Measurements from ENCODE around the gene HOXB2. TPM values are rescaled to one million over a fixed set of nuclear protein-coding genes. Genes with fewer than 3 reads are reported as not detected.

Gene HOXB2
- total and polyA plus RNA-seq, 2 experiments from 2014 or later = not detected

GRCh38 chr17:48556229-48556575, 11.3 kb upstream of the HOXB2 start:
- DNase-seq (ENCODE audit: low spot score) = no peak
- Histone ChIP-seq H3K4me3 (no peak overlapping the region), H3K27ac (ENCODE audit: low read depth) (no peak overlapping the region), H3K4me2 (no peak overlapping the region), H3F3A (replicated peaks; ENCODE audit: low read depth) (peaks cover 47% of the 10 kb centered on the region), H3K36me3 (ENCODE audit: insufficient read depth) (no peaks in the 10 kb centered on the region), H2AFZ (no peak overlapping the region), H3K79me2 (replicated peaks; ENCODE audit: insufficient read depth) (no peaks in the 10 kb centered on the region), H4K20me1 (replicated peaks; ENCODE audit: insufficient read depth) (peaks cover 54% of the 10 kb centered on the region), H3K4me1 (ENCODE audit: insufficient read depth) (peaks cover 54% of the 10 kb centered on the region), H3K27me3 (ENCODE audit: insufficient read depth) (peaks cover 100% of the 10 kb centered on the region), H3K9me2 (ENCODE audit: insufficient read depth) (no peaks in the 10 kb centered on the region)
- Mint-ChIP-seq H3K9me3 (no peaks in the 10 kb centered on the region; the same call in 1 of the 3 replicates), H3K27me3 (ENCODE audit: insufficient read depth, low read depth, poor library complexity) (peaks cover 99% of the 10 kb centered on the region), H3K4me1 (peaks cover 28% of the 10 kb centered on the region), H3K4me3 (no peak overlapping the region), H3K36me3 (ENCODE audit: low read depth) (no peaks in the 10 kb centered on the region), H3K27ac (no peak overlapping the region)
- no peak for TF ChIP-seq REST (IDR thresholded peaks at IDR 0.05; ENCODE audit: unreplicated experiment)
- TF ChIP-seq, protein P1, sequence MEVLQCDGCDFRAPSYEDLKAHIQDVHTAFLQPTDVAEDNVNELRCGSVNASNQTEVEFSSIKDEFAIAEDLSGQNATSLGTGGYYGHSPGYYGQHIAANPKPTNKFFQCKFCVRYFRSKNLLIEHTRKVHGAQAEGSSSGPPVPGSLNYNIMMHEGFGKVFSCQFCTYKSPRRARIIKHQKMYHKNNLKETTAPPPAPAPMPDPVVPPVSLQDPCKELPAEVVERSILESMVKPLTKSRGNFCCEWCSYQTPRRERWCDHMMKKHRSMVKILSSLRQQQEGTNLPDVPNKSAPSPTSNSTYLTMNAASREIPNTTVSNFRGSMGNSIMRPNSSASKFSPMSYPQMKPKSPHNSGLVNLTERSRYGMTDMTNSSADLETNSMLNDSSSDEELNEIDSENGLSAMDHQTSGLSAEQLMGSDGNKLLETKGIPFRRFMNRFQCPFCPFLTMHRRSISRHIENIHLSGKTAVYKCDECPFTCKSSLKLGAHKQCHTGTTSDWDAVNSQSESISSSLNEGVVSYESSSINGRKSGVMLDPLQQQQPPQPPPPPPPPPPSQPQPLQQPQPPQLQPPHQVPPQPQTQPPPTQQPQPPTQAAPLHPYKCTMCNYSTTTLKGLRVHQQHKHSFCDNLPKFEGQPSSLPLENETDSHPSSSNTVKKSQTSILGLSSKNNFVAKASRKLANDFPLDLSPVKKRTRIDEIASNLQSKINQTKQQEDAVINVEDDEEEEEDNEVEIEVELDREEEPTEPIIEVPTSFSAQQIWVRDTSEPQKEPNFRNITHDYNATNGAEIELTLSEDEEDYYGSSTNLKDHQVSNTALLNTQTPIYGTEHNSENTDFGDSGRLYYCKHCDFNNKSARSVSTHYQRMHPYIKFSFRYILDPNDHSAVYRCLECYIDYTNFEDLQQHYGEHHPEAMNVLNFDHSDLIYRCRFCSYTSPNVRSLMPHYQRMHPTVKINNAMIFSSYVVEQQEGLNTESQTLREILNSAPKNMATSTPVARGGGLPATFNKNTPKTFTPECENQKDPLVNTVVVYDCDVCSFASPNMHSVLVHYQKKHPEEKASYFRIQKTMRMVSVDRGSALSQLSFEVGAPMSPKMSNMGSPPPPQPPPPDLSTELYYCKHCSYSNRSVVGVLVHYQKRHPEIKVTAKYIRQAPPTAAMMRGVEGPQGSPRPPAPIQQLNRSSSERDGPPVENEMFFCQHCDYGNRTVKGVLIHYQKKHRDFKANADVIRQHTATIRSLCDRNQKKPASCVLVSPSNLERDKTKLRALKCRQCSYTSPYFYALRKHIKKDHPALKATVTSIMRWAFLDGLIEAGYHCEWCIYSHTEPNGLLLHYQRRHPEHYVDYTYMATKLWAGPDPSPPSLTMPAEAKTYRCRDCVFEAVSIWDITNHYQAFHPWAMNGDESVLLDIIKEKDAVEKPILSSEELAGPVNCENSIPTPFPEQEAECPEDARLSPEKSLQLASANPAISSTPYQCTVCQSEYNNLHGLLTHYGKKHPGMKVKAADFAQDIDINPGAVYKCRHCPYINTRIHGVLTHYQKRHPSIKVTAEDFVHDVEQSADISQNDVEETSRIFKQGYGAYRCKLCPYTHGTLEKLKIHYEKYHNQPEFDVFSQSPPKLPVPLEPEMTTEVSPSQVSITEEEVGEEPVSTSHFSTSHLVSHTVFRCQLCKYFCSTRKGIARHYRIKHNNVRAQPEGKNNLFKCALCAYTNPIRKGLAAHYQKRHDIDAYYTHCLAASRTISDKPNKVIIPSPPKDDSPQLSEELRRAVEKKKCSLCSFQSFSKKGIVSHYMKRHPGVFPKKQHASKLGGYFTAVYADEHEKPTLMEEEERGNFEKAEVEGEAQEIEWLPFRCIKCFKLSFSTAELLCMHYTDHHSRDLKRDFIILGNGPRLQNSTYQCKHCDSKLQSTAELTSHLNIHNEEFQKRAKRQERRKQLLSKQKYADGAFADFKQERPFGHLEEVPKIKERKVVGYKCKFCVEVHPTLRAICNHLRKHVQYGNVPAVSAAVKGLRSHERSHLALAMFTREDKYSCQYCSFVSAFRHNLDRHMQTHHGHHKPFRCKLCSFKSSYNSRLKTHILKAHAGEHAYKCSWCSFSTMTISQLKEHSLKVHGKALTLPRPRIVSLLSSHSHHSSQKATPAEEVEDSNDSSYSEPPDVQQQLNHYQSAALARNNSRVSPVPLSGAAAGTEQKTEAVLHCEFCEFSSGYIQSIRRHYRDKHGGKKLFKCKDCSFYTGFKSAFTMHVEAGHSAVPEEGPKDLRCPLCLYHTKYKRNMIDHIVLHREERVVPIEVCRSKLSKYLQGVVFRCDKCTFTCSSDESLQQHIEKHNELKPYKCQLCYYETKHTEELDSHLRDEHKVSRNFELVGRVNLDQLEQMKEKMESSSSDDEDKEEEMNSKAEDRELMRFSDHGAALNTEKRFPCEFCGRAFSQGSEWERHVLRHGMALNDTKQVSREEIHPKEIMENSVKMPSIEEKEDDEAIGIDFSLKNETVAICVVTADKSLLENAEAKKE (CRISPR knock-in tag; IDR thresholded peaks at IDR 0.05) = no peak
- no peak for TF ChIP-seq CREB1 (CRISPR knock-in tag; IDR thresholded peaks at IDR 0.05; ENCODE audit: low read depth)
- TF ChIP-seq ZNF114 (CRISPR knock-in tag; IDR thresholded peaks at IDR 0.05) = no peak
- no peak for TF ChIP-seq JUNB (IDR thresholded peaks at IDR 0.05; ENCODE audit: unreplicated experiment)
- ATAC-seq = no peak

Data from GM23338 (cell line).